Activated T-helper 2 cell treated with anti-CD3 and anti-CD28 coated beads, Interferon-gamma antibody, Interleukin-2, Interleukin-4, amounts not matched to agents 10 μg/mL and 5 μg/mL and 100 μg/mL, durations not matched to agents 14 hours and 24 hours and 36 hours (primary cell): ENCODE measurements around the gene PIP5K1B. TPM values are rescaled to one million over a fixed set of nuclear protein-coding genes. Genes with fewer than 3 reads are reported as not detected.
A peak's percentile ranks its signal among the peaks of the same experiment; 100 is the strongest.

Source experiments
- DNase-seq: peaks from one replicate; pipeline ENCODE4 v3.0.0; 2021; ENCODE audit warnings: low spot score
- H3K27ac Mint-ChIP-seq: one replicate; pipeline ENCODE4 v1.8.0; 2021; ENCODE audit warnings: mixed read lengths
- H3K27me3 Mint-ChIP-seq: one replicate; pipeline ENCODE4 v1.8.0; 2021; ENCODE audit warnings: low read depth, mixed read lengths
- H3K36me3 Mint-ChIP-seq: one replicate; pipeline ENCODE4 v1.8.0; 2021; ENCODE audit warnings: low read depth, mixed read lengths
- H3K4me1 Mint-ChIP-seq: one replicate; pipeline ENCODE4 v1.8.0; 2021; ENCODE audit warnings: low read depth, mixed read lengths
- H3K4me3 Mint-ChIP-seq: one replicate; pipeline ENCODE4 v1.8.0; 2021; ENCODE audit warnings: low read depth, mild to moderate bottlenecking, moderate library complexity, mixed read lengths
- H3K9me3 Mint-ChIP-seq: one replicate; pipeline ENCODE4 v1.8.0; 2021; ENCODE audit warnings: mixed read lengths
- intact Hi-C: fragments of 100-400 bp; cut with micrococcal nuclease; formaldehyde crosslinking; loops from one replicate; pipeline ENCODE4 v1.15.1; 2023
- total RNA-seq: library from RNA; stranded (reverse); gene quantifications from 2 replicates; pipeline ENCODE4 v1.2.3, GENCODE V29; 2022

Gene PIP5K1B
- total RNA-seq, 1 donor from 2014 or later = 76.2 TPM

- peak overlapping the region; percentile 94 for H3K27ac Mint-ChIP-seq
- peak overlapping the region; percentile 78 for H3K4me3 Mint-ChIP-seq
Observed at GRCh38 chr9:68896486-68896885, 191.4 kb downstream of the PIP5K1B start.

GRCh38 chr9:68897577-68898145, 192.6 kb downstream of the PIP5K1B start:
- Mint-ChIP-seq H3K36me3 (peaks cover 73% of the 10 kb centered on the region), H3K9me3 (no peaks in the 10 kb centered on the region), H3K27ac (peak overlapping the region; percentile 94), H3K4me1 (peaks cover 61% of the 10 kb centered on the region), H3K4me3 (no peak overlapping the region), H3K27me3 (no peaks in the 10 kb centered on the region)
- no peak for DNase-seq
- intact Hi-C loops = loop anchor here (5.0 kb wide), 3 partner anchors 55 to 135 kb away; no protein-coding TSS in a partner anchor

More at GRCh38 chr9:68896486-68896885, 191.4 kb downstream of the PIP5K1B start:
- Mint-ChIP-seq H3K9me3 (no peaks in the 10 kb centered on the region), H3K27me3 (no peaks in the 10 kb centered on the region), H3K4me1 (peaks cover 57% of the 10 kb centered on the region), H3K36me3 (peaks cover 73% of the 10 kb centered on the region)
- intact Hi-C loops = loop anchor here (1.0 to 5.0 kb wide), 6 partner anchors 8 to 134 kb away; no protein-coding TSS in a partner anchor
- no peak for DNase-seq

GRCh38 chr9:68898781-68899439, 193.9 kb downstream of the PIP5K1B start:
- no peaks in the 10 kb centered on the region for H3K9me3 Mint-ChIP-seq
- no peak for DNase-seq
- intact Hi-C loops = loop anchor here (5.0 kb wide), 3 partner anchors 57 to 137 kb away; no protein-coding TSS in a partner anchor
- peaks cover 55% of the 10 kb centered on the region for H3K4me1 Mint-ChIP-seq
- no peaks in the 10 kb centered on the region for H3K27me3 Mint-ChIP-seq
- peaks cover 73% of the 10 kb centered on the region for H3K36me3 Mint-ChIP-seq
- no peak overlapping the region for H3K4me3 Mint-ChIP-seq
- peak overlapping the region; percentile 42 for H3K27ac Mint-ChIP-seq

- H3K9me3 Mint-ChIP-seq = no peaks in the 10 kb centered on the region
- H3K4me3 Mint-ChIP-seq = no peak overlapping the region
- intact Hi-C loops = no loop called here
- H3K4me1 Mint-ChIP-seq = peaks cover 25% of the 10 kb centered on the region
- peaks cover 62% of the 10 kb centered on the region for H3K36me3 Mint-ChIP-seq
- no peaks in the 10 kb centered on the region for H3K27me3 Mint-ChIP-seq
- DNase-seq = no peak
- H3K27ac Mint-ChIP-seq = peak overlapping the region; percentile 73
Observed at GRCh38 chr9:68904454-68904853, 199.4 kb downstream of the PIP5K1B start.

- Mint-ChIP-seq H3K36me3 (peaks cover 60% of the 10 kb centered on the region), H3K9me3 (no peaks in the 10 kb centered on the region), H3K4me1 (peaks cover 27% of the 10 kb centered on the region), H3K4me3 (no peak overlapping the region), H3K27me3 (no peaks in the 10 kb centered on the region), H3K27ac (peak overlapping the region; percentile 73)
- intact Hi-C loops = no loop called here
- DNase-seq = no peak
Observed at GRCh38 chr9:68905129-68905528, 200.1 kb downstream of the PIP5K1B start.

GRCh38 chr9:68907910-68908309, 202.9 kb downstream of the PIP5K1B start:
- Mint-ChIP-seq H3K9me3 (no peaks in the 10 kb centered on the region), H3K4me1 (peaks cover 33% of the 10 kb centered on the region), H3K27me3 (no peaks in the 10 kb centered on the region), H3K27ac (no peak overlapping the region), H3K4me3 (no peak overlapping the region), H3K36me3 (peaks cover 66% of the 10 kb centered on the region)
- DNase-seq = no peak
- intact Hi-C loops = no loop called here

- Mint-ChIP-seq H3K4me3 (no peak overlapping the region), H3K27ac (peak overlapping the region; percentile 65), H3K27me3 (no peaks in the 10 kb centered on the region), H3K4me1 (peaks cover 34% of the 10 kb centered on the region), H3K9me3 (no peaks in the 10 kb centered on the region), H3K36me3 (peaks cover 57% of the 10 kb centered on the region)
- DNase-seq = no peak
- intact Hi-C loops = no loop called here
Observed at GRCh38 chr9:68912561-68912960, 207.5 kb downstream of the PIP5K1B start.

- intact Hi-C loops = no loop called here
- peak overlapping the region; percentile 65 for H3K27ac Mint-ChIP-seq
Observed at GRCh38 chr9:68913054-68913453, 208.0 kb downstream of the PIP5K1B start.

GRCh38 chr9:68914751-68915150, 209.7 kb downstream of the PIP5K1B start:
- no peaks in the 10 kb centered on the region for H3K9me3 Mint-ChIP-seq
- peaks cover 61% of the 10 kb centered on the region for H3K36me3 Mint-ChIP-seq
- H3K27me3 Mint-ChIP-seq = no peaks in the 10 kb centered on the region
- H3K4me1 Mint-ChIP-seq = peaks cover 42% of the 10 kb centered on the region
- H3K4me3 Mint-ChIP-seq = no peak overlapping the region
- DNase-seq = no peak
- intact Hi-C loops = loop anchor here (5.0 kb wide), 1 partner anchor 83 kb away; no protein-coding TSS in a partner anchor
- no peak overlapping the region for H3K27ac Mint-ChIP-seq

More at GRCh38 chr9:68913054-68913453, 208.0 kb downstream of the PIP5K1B start:
- Mint-ChIP-seq H3K27me3 (no peaks in the 10 kb centered on the region), H3K4me3 (no peak overlapping the region), H3K4me1 (peaks cover 37% of the 10 kb centered on the region), H3K36me3 (peaks cover 57% of the 10 kb centered on the region), H3K9me3 (no peaks in the 10 kb centered on the region)
- DNase-seq = no peak

GRCh38 chr9:68919661-68920060, 214.6 kb downstream of the PIP5K1B start:
- peaks cover 67% of the 10 kb centered on the region for H3K36me3 Mint-ChIP-seq
- H3K4me3 Mint-ChIP-seq = no peak overlapping the region
- DNase-seq = no peak
- no peaks in the 10 kb centered on the region for H3K9me3 Mint-ChIP-seq
- peaks cover 36% of the 10 kb centered on the region for H3K4me1 Mint-ChIP-seq
- no peaks in the 10 kb centered on the region for H3K27me3 Mint-ChIP-seq
- peak overlapping the region; percentile 51 for H3K27ac Mint-ChIP-seq
- intact Hi-C loops = loop anchor here (2.0 to 5.0 kb wide), 2 partner anchors 29 to 78 kb away; no protein-coding TSS in a partner anchor

- Mint-ChIP-seq H3K27me3 (no peaks in the 10 kb centered on the region), H3K36me3 (peaks cover 58% of the 10 kb centered on the region), H3K9me3 (no peaks in the 10 kb centered on the region), H3K27ac (peak overlapping the region; percentile 66), H3K4me1 (peaks cover 27% of the 10 kb centered on the region), H3K4me3 (peak overlapping the region; percentile 17)
- intact Hi-C loops = no loop called here
- DNase-seq = no peak
Observed at GRCh38 chr9:68920921-68921320, 215.9 kb downstream of the PIP5K1B start.

- no peaks in the 10 kb centered on the region for H3K27me3 Mint-ChIP-seq
- intact Hi-C loops = no loop called here
- no peak for DNase-seq
- H3K27ac Mint-ChIP-seq = no peak overlapping the region
- H3K4me1 Mint-ChIP-seq = peaks cover 22% of the 10 kb centered on the region
- H3K9me3 Mint-ChIP-seq = no peaks in the 10 kb centered on the region
- no peak overlapping the region for H3K4me3 Mint-ChIP-seq
- H3K36me3 Mint-ChIP-seq = peaks cover 56% of the 10 kb centered on the region
Observed at GRCh38 chr9:68923480-68923879, 218.4 kb downstream of the PIP5K1B start.

- Mint-ChIP-seq H3K4me3 (no peak overlapping the region), H3K4me1 (peaks cover 19% of the 10 kb centered on the region), H3K36me3 (peaks cover 53% of the 10 kb centered on the region), H3K27me3 (no peaks in the 10 kb centered on the region), H3K9me3 (no peaks in the 10 kb centered on the region), H3K27ac (no peak overlapping the region)
- intact Hi-C loops = no loop called here
- no peak for DNase-seq
Observed at GRCh38 chr9:68925175-68925574, 220.1 kb downstream of the PIP5K1B start.
